A549 treated with ZK216348 at 1 μM for 4 hours (cell line): ENCODE results near the gene MAU2. TPM values are rescaled to one million over a fixed set of nuclear protein-coding genes. Genes with fewer than 3 reads are reported as not detected.

ENCODE experiments used
- total RNA-seq: library from RNA; stranded (reverse); fragments of 200-300 nt; extraction: Qiagen RNA extraction; gene quantifications from 5 replicates; pipeline ENCODE4 v1.2.3, GENCODE V29; 2022; ENCODE audit warnings: low read depth

MAU2 gene, protein sequence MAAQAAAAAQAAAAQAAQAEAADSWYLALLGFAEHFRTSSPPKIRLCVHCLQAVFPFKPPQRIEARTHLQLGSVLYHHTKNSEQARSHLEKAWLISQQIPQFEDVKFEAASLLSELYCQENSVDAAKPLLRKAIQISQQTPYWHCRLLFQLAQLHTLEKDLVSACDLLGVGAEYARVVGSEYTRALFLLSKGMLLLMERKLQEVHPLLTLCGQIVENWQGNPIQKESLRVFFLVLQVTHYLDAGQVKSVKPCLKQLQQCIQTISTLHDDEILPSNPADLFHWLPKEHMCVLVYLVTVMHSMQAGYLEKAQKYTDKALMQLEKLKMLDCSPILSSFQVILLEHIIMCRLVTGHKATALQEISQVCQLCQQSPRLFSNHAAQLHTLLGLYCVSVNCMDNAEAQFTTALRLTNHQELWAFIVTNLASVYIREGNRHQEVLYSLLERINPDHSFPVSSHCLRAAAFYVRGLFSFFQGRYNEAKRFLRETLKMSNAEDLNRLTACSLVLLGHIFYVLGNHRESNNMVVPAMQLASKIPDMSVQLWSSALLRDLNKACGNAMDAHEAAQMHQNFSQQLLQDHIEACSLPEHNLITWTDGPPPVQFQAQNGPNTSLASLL
- 7.4 to 16.0 TPM (median 14.3 TPM) in 5 replicates for total RNA-seq

DNA sequence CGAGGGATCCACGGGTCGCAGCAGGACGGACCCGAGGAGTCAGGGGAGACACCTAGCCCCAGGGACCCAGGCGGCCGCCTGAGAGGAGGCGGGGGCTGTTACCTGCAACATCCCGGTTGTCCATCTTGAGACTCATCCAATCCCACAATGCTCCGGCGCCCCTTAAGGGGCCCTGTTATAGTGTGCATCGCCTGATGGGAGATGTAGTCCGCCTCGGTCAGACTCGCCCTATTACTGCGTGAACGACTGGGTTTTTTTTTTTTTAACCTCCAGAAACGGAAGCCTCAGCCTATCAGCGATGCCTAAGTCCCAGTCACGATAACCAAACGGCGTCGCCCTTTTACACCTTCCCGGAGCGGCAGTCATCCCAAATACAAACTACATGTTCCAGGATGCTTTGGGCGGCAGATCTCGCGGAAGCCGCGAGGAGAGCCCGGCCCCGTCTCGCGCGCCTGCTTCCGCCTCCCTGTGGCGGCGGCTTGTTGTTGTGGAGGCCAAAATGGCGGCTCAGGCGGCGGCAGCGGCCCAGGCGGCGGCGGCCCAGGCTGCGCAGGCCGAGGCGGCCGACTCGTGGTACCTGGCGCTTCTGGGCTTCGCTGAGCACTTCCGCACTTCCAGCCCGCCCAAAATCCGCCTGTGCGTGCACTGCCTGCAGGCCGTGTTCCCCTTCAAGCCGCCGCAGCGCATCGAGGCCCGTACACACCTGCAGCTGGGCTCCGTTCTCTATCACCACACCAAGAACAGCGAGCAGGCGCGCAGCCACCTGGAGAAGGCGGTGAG is at the start of gene MAU2, which contains the start of gene SUGP1:
TSS of gene MAU2 (plus strand) at position 469 of the 780 bp plus-strand sequence. CDS start at position 500, 31 bp downstream.
TSS of gene SUGP1 (minus strand) at position 149 of the 780 bp plus-strand sequence. CDS start at position 136, 13 bp downstream.

DNA sequence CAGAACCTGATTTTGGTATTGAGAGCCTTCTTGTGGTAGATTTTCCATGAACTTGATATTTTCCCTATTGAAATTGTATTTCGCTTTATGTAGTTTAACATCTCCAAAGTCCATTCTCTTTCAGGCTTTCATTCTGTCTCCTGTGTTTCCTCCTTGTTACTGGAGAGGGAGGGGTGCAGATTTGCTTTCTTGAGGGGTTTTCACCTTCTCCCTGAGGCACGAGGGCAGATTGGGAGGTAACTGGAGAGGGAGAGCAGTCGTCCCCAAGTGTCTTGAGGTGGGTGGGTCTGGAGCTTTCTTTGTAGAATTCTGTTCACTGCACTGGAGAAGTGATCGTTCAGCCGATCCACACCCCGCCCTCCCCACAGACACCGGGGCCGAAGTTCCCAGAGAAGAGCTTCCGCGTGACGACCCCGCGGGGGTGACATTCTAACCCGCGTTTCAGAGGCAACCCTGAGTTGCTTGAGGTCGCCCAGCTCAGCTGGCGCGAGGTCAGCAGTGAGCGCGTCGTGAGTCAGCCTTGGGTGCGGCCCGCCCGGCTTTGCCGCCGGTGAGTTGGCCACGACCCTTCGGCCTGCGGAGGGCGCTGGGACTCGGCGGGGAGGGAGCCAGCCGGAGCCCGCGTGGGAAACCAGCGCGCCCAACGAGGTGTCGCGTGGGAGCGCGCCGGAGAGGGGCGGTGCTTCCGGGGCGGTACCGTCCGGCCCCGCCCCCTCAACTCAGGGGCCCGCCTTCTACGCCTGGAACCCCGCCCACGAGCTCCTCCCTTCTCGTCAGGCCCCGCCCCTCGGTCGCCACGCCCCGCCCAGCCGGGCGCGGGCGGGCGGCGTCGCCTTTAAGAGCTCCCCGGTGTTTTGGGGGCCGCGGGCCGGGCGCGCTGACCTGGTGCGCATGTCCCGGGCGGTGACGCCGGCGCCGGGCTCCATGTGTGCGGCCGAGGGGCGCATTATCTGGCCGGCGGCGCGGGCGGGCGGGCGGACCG is 84.5 kb downstream of the MAU2 start, which contains the start of gene GATAD2A:
TSS of gene GATAD2A (plus strand) at position 797 of the 982 bp plus-strand sequence. CDS start 59,671 bp downstream, outside the sequence.

Other genes starting within 250 kb of the MAU2 start
- 11.6 to 27.0 TPM (median 24.9 TPM) in 5 replicates for gene TMEM161A, start 182.4 kb upstream of the MAU2 start, total RNA-seq
- 0.15 to 0.82 TPM (median 0.63 TPM) in 5 replicates for gene MEF2B, start 150.6 kb upstream of the MAU2 start, total RNA-seq
- gene BORCS8, start 128.7 kb upstream of the MAU2 start, total RNA-seq: 9.2 to 12.7 TPM (median 11.5 TPM) in 5 replicates
- gene RFXANK, start 128.6 kb upstream of the MAU2 start, total RNA-seq: 26.4 to 47.2 TPM (median 43.9 TPM) in 5 replicates
- gene NR2C2AP, start 117.4 kb upstream of the MAU2 start, total RNA-seq: 26.5 to 31.8 TPM (median 30.6 TPM) in 5 replicates
- 0.02 TPM in 1 of 5 replicates, not detected in the others for gene NCAN, start 108.9 kb upstream of the MAU2 start, total RNA-seq
- gene TM6SF2, start 47.5 kb upstream of the MAU2 start, total RNA-seq: 0.33 to 2.2 TPM (median 0.50 TPM) in 5 replicates
- 25.3 to 34.4 TPM (median 26.8 TPM) in 5 replicates for gene SUGP1, start 320 bp upstream of the MAU2 start, total RNA-seq
- 31.9 to 50.8 TPM (median 43.6 TPM) in 5 replicates for gene GATAD2A, start 84.8 kb downstream of the MAU2 start, total RNA-seq
- gene TSSK6, start 194.7 kb downstream of the MAU2 start, total RNA-seq: 0.31 to 2.0 TPM (median 1.7 TPM) in 5 replicates
- gene NDUFA13, start 195.4 kb downstream of the MAU2 start, total RNA-seq: 139 to 195 TPM (median 160 TPM) in 5 replicates
- gene YJEFN3, start 208.1 kb downstream of the MAU2 start, total RNA-seq: 1.9 to 4.4 TPM (median 3.8 TPM) in 5 replicates
- 0.28 to 0.46 TPM (median 0.37 TPM) in 4 of 5 replicates, not detected in the other for gene CILP2, start 217.4 kb downstream of the MAU2 start, total RNA-seq